PFSK-1 (cell line): ENCODE measurements around the gene HPSE.

Experiments
- POLR2AphosphoS5 ChIP-seq: IDR thresholded peaks from 2 replicates; pipeline ENCODE4 v1.6.1; 2012; ENCODE audit warnings: low read depth, mild to moderate bottlenecking, control low read depth, low read length, moderate library complexity
- REST ChIP-seq, 2 experiments: IDR thresholded peaks; 2 replicates each; pipeline versions ENCODE4 v1.6.1 to v1.8.0; 2011 to 2012; ENCODE audit warnings: low read depth in 2 of 2, low read length in 2 of 2, control low read depth in 1 of 2, inconsistent platforms in 1 of 2, mild to moderate bottlenecking in 1 of 2, moderate library complexity in 1 of 2; ENCODE audit not compliant: insufficient read depth in 1 of 2

- TF ChIP-seq REST (IDR thresholded peaks at IDR 0.05; ENCODE audit: insufficient read depth in 1 of 2, low read depth in 2 of 2, low read length in 2 of 2) (no peak), POLR2AphosphoS5 (no peak)
Measured at GRCh38 chr4:83358410-83358809, 23.8 kb upstream of the HPSE start.
